HL-60/S4 treated with retinoic acid at 250 ng/mL for 4 days and 3 days (cell line): ENCODE results near the gene CLINT1.

Experiments
- in situ Hi-C: fragments of 300-500 bp; cut with MboI; formaldehyde crosslinking; loops from 2 replicates; pipeline ENCODE4 v1.7.0; 2022; ENCODE audit warnings: low sequenced_read_pairs

CLINT1 gene

DNA sequence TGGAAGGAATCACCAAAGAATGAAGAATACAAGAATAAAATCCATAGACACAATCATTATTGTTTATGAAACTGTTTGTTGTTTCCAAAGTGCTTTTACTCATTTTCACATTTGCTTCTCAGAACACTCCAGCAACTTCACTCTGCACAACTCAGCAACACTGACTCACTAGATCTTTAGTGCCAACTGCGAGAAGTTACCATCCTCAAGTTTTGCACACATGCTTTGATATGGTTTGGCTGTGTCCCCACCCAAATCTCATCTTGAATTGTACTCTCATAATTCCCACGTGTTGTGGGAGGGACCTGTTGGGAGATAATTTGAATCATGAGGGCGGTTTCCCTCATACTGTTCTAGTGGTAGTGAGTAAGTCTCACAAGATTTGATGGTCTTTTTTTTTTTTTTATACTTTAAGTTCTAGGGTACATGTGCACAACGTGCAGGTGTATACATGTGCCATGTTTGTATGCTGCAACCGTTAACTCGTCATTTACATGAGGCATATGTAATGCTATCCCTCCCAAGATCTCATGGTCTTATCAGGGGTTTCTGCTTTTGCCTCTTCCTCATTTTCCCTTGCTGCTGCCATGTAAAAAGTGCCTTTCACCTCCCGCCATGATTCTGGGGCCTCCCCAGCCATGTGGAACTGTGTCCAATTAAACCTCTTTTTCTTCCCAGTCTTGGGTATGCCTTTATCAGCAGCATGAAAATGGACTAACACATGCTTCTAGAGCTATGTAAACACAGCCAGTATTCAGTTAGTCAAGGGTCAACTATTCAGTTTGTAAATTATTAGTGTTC, 36.9 kb downstream of the CLINT1 start:
- in situ Hi-C loops, result no loop called here

- in situ Hi-C loops, result no loop called here
Measured at GRCh38 chr5:157821405-157821804, 37.5 kb downstream of the CLINT1 start.

- in situ Hi-C loops, result no loop called here
Measured at GRCh38 chr5:157820593-157821252, 38.2 kb downstream of the CLINT1 start.

DNA sequence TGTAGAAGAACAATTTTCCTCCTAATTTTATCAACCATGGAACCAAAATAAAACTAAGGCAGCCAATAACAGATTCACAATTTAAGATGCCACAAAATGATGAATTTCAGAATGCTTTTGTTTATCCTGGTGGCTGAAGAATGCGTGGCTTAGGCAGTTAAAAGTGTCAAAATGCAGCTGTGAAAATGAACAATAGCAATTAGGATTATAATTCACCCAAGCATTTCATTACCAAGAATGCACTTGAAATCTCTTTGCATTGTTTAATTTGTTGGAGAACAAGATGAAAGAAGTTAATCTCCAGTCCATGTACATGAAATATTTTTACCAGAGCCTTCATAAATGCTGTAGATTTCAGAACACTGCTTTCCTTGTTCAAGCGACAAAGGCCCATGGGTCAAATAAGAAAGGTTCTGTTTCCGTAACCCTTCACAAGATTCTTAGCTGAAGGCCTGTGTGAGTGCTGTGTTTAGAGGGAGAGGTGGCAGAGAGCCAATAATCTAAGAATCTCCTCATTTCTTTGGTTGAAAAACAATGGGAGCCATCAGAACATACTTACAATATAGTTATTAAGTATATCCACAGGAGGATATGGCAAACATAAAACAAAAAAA, 39.3 kb downstream of the CLINT1 start:
- in situ Hi-C loops, result no loop called here

DNA sequence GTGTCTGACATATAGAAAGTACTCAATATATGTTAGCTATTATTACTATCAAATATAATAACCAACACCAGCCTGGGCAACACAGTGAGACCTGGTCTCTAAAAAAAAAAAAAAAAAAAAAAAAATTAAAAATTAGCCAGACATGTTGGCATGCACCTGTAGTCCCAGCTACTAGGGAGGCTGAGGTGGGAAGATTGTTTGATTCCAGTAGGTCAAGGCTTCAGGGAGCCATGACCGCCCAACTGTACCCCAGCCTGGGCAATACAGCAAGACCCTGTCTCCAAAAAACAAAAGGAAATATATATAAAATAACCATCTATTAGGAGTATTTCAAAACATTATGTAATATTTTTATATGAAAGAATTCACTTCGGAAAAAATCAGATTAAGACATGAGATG, 40.6 kb downstream of the CLINT1 start:
- in situ Hi-C loops, result no loop called here

DNA sequence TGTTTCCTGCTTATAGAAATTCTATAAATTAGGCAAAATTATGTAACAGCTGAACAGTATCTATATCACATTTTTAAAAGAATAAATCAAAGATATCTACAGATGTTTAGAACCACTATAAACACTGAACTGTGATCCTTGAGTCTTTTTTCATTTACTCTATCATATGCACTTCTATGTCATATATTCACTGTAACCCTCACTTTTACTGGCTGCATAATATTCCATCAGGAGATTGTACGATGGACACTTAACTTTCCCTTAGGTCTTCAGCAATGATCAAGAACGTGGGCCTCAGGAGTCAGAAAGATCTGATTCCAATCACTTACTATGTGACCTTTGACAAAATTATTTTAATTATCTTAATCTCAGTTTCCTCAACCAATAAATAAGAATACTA, 41.0 kb downstream of the CLINT1 start:
- in situ Hi-C loops, result no loop called here

DNA sequence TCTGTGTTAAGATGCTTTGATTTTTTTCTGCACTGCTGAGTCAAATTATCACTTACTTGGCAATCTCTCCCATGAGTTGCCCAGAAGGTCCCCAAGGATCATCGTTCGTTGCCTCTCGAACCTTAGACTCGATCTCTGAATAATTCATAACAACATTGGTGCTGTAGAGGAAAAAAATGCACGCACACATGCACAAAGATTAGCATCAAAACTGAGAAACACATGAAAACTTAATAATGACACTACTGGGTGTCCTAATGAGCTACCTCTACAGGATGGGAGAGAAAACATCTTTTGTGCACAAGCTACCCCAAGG, 41.6 kb downstream of the CLINT1 start:
- in situ Hi-C loops, result no loop called here

DNA sequence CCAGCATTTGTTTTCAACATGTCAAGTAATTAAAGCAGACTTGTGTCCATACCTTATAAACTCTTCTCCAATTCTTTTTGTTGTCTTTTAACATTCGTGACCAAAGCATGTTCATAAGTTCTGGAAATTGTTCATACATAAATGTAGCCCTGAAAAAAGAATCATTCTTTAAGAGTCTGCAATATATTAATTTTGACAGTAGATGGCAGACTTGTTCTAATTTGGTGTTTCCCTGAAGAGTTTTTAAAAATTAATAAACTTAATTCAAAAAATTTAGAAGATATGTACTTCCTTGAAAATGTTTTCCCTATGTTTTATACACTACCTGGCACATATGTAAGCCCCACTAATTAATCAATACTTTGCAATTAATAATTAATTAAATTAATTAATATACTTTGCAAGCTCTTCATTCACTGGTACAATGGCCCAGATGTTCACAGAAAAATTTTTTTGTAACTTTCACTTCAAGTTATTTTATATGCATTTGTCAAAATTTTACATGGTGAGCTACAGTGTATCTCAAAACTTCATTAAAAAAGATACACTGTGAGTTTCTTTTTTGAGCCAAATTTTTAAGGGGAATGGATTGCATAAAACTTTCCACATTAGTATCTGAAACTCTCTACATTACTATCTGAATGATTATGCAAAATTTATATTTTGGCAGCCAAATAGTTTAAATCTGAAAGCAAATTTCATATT, 42.1 kb downstream of the CLINT1 start:
- in situ Hi-C loops, result no loop called here

- in situ Hi-C loops, result no loop called here
Measured at GRCh38 chr5:157812086-157812485, 46.9 kb downstream of the CLINT1 start.

- in situ Hi-C loops, result no loop called here
Measured at GRCh38 chr5:157808043-157808442, 50.9 kb downstream of the CLINT1 start.

DNA sequence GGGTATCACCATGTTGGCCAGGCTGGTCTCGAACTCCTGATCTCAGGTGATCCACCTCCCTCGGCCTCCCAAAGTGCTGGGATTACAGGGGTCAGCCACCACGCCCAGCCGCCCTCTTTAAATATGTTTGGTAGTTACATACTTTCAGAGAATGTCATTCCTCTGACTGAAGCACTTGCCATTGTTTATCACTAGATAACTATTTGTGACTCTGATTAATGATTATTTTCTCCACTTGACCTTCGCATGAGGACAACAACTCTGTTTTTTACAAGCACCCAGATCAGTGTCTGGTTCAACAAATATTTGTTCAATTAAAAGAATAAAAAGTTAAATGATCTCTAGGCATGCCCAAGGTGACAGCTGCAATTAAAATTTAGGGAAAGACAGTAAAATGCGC, 56.2 kb downstream of the CLINT1 start:
- in situ Hi-C loops, result no loop called here

GRCh38 chr5:157800137-157800536, 58.8 kb downstream of the CLINT1 start:
- in situ Hi-C loops, result no loop called here

DNA sequence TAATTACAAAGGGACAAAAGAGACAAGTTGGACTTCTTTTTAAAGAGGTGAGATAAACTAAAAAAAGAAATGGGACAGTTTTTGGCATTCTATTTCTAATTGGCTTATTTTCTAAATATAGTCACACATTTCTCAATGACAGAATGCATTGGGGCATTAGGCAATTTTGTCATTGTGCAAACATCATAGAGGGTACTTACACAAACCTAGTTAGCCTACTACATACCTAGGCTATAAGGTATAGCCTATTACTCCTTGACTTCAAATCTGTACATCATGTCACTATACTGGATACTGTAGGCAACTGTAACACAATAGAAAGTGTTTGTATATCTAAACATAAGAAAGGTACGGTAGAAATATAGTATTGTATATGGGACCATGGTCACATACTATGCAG, 59.4 kb downstream of the CLINT1 start:
- in situ Hi-C loops, result no loop called here

GRCh38 chr5:157793301-157793700, 65.6 kb downstream of the CLINT1 start:
- in situ Hi-C loops, result no loop called here

DNA sequence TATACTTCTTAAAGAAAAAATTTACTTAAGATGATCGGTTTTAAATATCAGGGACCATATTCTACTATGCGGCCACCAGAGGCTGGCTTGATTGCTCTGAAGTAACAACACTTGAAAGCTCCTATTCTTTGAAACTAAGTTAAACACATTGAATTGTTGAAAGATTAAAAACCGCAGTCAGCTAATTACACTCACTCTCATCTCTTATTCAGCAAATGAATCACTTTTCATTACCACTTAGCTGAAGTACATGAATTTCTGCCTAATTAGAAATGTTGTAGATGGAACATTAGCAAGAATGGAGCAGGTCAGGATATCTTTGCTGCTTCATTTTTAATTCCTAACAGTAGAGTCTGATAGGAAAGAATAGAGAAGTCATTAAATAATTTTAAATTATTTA, 73.1 kb downstream of the CLINT1 start:
- in situ Hi-C loops, result no loop called here

GRCh38 chr5:157779221-157779620, 79.7 kb downstream of the CLINT1 start:
- in situ Hi-C loops, result no loop called here

DNA sequence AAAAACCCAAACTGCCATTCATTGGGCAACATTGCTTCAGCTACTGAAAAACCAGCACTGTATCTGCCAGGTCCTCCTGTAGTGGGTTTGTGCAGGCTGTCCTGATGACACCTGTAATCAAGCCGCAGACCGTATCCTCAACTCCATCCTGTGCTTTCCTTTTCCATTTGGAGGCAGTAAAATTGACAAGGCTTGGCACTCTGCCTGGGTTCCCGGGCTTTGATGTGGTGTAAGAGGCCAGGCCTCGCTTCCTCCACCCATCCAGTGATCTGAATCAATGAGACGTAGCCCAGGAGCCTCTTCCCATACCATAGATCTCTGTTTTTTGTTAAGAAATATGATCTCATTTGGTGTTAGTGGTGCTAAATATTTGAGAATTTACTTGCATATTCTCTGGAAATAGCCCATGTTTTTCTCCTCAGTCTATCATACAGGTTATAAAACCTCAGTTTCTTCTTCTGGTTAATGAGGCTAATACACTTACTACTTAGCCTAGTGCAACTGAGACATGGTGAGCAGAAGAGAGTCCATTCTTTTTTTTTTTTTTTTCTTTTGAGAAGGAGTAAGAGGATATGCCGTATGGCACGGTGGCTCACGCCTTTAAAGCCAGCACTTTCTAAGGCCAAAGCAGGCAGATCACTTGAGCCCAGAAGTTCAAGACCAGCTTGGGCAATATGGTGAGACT, 80.7 kb downstream of the CLINT1 start:
- in situ Hi-C loops, result no loop called here

DNA sequence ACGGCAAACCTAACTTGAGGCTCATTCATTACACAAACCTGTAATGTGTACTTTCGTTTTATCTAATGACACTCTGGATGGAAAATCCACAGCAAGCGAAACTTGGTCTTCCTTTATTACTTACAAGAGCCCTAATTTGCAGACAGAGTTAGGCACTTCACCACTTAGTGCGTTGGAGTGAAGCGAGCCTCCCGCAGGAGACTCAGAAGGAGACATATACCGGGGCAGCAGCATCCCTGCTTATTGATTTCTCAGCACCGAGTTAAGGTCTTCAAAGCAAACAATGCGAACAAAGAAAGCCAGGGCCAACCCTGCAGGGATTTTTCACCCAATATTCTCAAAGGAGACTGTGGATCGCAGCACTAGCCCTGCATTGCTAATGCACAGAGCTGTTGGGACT, 86.8 kb downstream of the CLINT1 start:
- in situ Hi-C loops, result no loop called here

GRCh38 chr5:157770665-157771064, 88.3 kb downstream of the CLINT1 start:
- in situ Hi-C loops, result no loop called here

- in situ Hi-C loops, result no loop called here
Measured at GRCh38 chr5:157767689-157768088, 91.3 kb downstream of the CLINT1 start.

- in situ Hi-C loops, result no loop called here
Measured at GRCh38 chr5:157766902-157767301, 92.0 kb downstream of the CLINT1 start.
